ENCODE data around the gene DCST1.

DCST1 gene

GRCh38 chr1:155014709-155015508 is 18.7 kb upstream of the DCST1 start:
- DNase-seq = no peak

GRCh38 chr1:155015527-155016230 is 17.9 kb upstream of the DCST1 start:
- no peak for DNase-seq

DNA sequence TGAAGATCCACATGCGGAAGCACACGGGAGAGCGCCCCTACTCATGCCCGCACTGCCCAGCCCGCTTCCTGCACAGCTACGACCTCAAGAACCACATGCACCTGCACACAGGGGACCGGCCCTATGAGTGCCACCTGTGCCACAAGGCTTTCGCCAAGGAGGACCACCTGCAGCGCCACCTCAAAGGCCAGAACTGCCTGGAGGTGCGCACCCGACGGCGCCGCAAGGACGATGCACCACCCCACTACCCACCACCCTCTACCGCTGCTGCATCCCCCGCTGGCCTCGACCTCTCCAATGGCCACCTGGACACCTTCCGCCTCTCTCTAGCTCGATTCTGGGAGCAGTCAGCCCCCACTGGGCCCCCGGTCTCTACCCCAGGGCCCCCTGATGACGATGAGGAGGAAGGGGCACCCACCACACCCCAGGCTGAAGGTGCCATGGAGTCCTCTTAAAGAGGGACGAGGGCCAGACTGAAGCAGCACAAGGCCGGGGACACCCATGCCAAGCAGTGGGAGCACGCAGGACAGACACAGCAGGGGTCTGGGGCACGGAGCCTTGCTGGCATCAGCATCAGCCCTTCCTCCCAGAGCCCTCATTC is 17.3 kb upstream of the DCST1 start:
- no peak for DNase-seq

DNA sequence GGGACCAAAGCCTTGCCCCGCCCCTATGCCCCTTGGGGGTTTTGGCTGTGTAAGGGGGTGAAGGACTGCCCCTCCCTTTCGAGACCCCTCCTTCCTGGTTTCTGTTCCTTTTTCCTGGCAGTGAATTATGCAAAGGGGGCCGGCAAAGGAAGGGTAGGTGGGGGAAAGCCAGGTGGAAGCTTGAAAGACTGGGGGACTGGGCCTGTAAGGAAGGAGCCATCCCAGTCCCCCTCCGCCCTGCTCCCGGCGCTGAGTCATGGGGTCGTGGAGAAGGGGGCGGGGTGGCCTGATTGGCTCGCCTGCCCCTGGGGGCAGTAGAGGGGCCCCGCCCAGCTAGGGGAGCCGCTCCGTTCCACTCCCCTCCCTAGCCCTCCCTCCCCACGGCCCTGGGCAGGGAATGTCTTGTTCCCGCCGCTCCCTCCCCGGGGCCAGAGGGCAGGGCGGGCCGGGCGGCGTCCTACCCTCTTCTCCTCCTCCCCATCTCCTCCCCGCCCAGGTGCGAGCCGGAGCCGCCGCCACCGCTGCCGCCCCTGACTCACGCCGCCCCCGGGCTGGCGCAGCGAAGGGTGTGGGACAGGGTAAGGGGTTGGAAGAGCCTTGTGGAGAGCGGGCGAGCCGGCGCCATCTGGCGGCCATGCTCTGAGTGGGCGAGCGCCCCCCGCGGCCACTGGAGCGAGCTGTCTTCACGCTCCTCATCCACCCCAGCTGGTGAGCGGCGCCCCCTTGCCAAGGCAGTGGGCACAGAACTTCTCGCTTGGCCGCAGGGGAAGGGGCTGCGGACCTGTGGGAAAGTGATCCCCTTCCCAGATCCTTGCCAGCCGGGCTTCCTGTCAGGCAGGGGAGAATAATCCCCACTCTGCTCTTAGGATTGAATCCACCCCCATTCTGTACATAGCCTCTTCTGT is 16.3 kb upstream of the DCST1 start:
- DNase-seq = peak; percentile 98

- DNase-seq = no peak
Measured at GRCh38 chr1:155017946-155018316, 15.7 kb upstream of the DCST1 start.

DNA sequence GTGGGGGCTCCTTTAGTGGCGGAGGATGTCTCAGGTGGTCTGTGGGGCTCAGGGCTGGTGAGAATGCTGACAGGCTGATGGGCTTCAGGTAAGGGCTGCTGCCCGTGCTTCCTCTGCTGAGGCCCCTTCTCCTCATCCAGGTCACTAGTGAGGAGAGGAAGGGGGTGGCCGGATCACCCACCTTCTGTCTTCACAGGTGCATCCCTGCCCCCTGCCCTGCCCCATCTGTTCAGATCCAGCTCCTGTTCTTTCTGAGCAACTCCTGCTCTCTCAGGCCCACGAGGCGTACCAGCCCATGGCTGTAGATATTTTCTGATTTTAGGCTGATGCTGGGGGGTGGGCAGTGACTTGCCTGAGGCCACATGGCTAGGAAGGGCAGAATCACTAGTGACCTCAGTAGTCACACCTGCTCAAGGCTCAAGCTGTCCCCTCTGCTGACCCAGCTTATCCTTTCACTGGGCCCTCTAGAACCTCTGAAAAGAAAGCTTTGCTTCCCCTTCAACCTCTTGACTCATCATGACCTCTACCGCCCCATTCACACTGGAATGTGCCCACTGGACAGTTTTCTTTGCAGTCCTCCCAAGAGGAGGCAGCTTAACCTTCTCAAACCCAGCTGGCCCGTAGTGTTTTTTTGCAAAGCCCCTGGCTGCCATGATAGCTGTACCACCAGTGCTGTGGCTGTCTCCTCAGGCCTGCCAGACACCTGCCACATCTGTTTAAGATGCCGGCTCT is 14.8 kb upstream of the DCST1 start:
- DNase-seq = no peak

DNA sequence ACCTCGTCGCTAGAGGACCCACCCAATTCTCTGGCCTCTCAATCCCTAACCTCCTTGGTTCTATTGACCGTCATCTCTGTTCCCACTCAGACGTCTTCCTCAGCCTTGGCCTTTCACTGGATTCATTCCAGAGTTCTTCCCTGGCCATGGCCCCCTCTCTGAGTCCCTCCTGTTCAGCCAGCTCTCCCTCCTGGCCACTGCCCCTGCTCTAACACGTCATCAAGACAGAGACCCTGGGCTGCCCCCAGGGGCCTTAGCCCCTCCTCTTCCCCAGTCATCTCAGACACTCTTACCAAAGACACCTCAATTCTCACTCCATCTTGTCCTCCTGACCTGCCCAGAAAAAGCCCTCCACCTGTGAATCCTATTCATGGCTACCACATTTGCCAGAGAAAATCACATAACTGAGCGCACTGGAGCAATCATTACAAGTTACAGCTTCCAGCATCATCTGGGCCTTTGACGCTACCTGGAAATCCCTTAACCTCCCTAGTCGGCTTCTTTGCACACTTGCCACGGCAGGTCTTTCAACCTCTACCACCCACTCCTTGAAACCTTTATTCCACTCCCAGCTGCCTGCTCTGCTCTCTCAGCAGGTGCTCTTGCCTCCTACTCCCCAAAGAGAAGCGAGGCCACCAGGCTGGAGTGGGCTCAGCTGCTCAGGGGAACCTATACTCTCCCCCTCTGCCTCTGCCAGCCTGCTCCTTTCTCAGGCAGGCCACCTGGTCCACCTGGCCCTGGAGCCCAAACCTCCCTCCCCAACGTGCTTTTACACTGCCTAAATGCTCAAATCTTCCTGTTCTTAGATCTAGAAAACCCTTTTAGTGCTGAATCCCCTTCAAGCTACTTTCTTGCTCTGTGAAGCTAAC is 14.0 kb upstream of the DCST1 start:
- DNase-seq = no peak

- no peak for DNase-seq
Measured at GRCh38 chr1:155022136-155022926, 11.3 kb upstream of the DCST1 start.

DNA sequence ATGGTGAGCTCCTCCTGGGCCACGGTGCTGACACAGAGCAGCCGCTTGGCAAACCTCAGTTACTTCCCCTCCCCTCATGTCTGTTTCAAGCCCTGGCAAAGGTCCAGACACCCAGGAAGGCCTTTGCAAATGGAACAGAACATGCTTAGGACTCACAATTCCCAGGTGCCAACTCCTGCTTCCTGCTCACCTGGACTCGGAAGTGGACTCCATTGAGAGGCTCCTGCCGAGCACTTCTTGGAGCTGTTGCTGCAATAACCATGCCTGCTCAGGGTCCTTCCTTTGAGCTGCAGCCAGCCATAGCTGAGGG is 10.7 kb upstream of the DCST1 start:
- no peak for DNase-seq

DNA sequence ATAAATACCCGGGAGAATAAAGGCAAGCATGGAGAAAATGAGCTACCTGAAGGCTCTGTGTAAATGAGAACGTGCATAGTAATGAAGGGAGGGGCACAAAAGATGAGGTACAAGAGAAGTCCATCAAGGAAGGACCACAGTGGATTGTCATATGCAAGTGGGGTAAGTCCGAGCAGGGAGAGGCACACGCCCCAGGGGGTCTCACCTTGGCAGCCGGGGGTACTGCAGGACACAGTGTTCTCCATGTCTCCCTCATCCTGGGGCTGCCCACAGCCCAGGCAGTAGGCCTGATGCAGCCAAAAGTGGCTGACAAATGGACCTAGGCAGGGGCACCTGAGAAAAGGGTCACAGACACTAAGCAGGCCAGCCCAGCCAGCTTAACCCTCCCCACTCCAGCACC is 10.0 kb upstream of the DCST1 start:
- no peak for DNase-seq

DNA sequence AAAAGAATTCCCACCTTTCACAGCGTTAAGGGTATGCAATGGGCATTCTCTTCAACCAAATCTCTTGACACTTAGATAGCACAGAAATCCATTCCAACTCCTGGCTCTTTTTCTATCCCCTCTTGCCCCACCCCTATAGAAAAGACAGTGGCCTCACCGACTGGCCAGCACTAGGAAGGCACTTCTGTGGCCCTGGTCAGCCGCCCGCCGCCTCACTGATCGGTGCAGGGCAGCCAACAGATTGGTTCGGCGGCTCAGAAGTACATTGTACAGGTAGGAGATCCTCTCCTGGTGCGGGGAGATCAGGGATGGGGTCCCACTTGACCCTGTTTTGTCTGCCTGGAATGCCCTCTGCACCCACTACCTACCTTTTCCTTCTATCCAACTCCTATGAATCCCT is 9.3 kb upstream of the DCST1 start:
- no peak for DNase-seq

DNA sequence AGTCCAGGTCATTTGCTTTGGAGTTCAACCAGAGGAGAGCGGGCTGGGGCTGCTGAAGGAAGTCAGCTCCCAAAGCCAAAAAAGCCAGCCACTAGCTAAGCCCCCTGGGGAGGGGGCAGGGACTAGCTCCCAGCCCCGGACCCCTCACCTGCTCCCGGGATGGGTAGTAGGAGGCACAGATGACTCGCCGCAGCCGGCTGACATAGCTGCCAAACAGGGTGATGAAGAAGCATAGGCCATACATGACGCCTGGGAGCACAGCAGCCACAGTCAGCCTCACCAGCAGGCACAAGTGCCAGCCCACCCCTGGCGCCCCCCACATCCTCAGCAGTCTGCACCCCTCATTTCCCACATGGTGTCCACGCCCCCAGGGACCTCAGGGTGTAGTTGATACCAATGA is 7.5 kb upstream of the DCST1 start:
- no peak for DNase-seq

DNA sequence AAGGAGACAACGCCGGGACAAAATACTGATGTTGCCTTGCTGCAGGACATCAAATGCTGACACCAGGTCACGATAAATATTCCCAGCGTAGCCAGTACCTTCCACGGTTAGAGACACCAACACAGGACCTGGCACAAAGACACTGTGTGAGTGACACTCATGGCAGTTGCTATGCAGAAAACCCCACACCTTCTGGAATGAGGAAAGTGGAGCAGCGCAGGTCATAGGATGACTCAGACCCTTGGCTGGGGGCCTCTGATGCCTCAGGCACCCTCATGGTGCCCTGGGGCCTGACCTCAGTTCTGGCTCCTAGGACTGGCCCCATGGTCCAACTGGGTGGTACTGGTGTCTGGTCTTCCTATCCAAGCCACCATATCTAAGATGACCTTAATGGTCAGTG is 7.0 kb upstream of the DCST1 start:
- DNase-seq = no peak

GRCh38 chr1:155029513-155030242 is 3.9 kb upstream of the DCST1 start:
- no peak for DNase-seq

GRCh38 chr1:155030243-155030795 is 3.3 kb upstream of the DCST1 start:
- no peak for DNase-seq

GRCh38 chr1:155030899-155031298 is 2.7 kb upstream of the DCST1 start:
- no peak for DNase-seq

DNA sequence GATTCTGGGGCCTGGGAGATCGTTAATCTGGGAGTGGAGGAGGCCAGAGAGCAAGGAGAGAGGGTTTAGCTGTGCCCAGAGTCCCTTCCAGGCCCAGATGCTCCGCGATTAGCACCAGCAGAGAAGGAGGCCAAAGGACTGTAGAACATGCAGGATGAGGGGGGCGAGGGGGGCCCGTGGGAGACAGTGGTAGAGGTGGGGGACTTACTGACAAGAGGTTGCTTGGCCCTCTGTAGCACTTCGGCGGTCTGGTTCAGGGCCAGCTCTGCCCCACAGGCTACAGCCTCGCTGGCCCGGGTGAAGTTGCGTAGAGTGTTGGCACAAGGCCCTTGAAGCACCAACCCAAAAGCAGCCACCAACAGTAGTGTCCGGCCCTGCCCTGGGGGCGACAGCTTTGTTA is 738 bp upstream of the DCST1 start:
- no peak for DNase-seq

DNA sequence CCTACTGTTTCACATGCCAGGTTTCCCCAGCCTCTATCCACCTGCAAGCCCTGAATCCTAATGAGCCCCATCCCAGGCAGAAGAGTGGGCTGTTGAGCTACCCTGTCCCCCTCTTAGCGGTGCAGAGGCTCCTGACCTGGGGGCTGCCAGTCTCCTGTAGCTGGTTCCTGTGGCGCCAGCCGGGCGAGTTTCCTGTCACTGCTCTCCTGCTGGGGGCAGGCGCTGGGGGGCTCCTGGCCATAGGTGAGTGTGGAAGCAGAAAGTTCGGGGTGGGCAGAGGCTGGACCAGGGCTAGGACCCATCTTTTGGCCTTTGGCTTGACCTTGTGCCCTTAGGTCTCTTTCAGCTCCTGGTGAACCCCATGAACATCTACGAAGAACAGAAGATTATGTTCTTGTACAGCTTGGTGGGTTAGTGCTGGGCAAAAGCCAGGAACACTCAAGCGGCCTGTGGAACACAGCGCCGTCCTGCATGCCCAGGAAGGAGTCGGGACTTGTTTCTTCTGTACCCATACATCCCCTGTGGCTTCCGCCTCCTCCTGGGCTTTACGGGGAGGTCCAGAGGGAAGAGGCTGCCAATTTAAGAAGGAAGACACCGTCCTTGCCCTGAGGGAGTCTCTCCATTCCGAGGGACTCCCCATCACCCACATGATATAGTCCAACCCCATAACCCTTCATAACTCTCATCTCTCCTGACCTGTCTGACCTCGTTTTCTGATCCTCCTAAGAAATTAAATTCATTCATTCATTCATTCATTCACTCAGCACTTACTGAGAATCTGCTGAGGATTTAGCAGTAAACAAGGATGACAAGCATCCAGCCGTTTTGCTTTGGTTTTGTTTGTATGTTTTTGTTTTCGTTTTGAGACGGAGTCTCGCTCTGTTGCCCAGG is 939 bp downstream of the DCST1 start:
- no peak for DNase-seq

- no peak for DNase-seq
Measured at GRCh38 chr1:155035936-155036335, 2.3 kb downstream of the DCST1 start.

All from retina (tissue), 1 donor.